Measurements from ENCODE around the gene LYPD5.
"Not testable (repeated sequence)": the region's sequence is repeated elsewhere in the genome, so short reads cannot be mapped to it uniquely, and the experiment has no call there.

- TF ChIP-seq EZH2 (IDR thresholded peaks at IDR 0.05; ENCODE audit: borderline replicate concordance, low read length); CTCF (IDR thresholded peaks at IDR 0.05; ENCODE audit: low read length): not testable (repeated sequence)
Measured at GRCh38 chr19:43806401-43806800, 4.2 kb upstream of the LYPD5 start.
